Anterior cingulate cortex (tissue), 58 donors: Measurements from ENCODE around the gene HECW1.
"Not testable (repeated sequence)": the region's sequence is repeated elsewhere in the genome, so short reads cannot be mapped to it uniquely, and the experiment has no call there.

Experiments used
- DNase-seq, 58 donors: peaks; one replicate each; lab custom pipeline; 2025; lab: John Stamatoyannopoulos, UW

HECW1 gene

GRCh38 chr7:43484678-43485395 is 372.4 kb downstream of the HECW1 start:
- no peak for DNase-seq

DNA sequence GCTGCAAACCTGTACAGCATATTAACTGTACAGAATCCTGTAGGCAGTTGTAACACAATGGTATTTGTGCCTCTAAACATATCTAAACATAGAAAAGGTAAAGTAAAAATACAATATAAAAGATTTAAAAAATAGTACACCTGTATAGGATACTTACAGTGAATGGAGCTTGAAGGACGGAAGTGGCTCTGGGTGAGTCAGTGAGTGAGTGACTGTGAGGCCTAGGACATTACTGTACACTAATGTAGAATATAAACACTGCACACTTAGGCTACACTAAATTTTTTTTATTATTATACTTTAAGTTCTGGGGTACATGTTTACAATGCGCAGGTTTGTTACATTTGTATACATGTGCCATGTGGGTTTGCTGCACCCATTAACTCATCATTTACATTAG is 373.1 kb downstream of the HECW1 start:
- no peak for DNase-seq

GRCh38 chr7:43486008-43486407 is 373.6 kb downstream of the HECW1 start:
- not testable (repeated sequence) for DNase-seq

- DNase-seq, result no peak
Measured at GRCh38 chr7:43486634-43487033, 374.2 kb downstream of the HECW1 start.

DNA sequence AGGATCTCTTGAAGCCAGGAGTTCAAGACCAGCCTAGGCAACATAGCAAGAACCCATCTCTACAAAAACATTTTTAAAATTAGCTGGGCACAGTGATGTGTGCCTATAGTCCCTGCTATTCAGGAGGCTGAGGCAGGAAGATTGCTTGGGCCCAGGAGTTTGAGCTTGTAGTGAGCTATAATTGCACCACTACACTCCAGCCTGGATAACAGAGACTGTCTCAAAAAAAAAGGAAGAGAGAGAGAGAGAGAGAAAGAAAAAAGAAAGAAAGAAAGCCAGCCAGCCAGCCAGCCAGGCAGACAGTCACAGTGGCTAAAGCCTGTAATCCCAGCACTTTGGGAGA is 375.3 kb downstream of the HECW1 start:
- DNase-seq, result no peak

DNA sequence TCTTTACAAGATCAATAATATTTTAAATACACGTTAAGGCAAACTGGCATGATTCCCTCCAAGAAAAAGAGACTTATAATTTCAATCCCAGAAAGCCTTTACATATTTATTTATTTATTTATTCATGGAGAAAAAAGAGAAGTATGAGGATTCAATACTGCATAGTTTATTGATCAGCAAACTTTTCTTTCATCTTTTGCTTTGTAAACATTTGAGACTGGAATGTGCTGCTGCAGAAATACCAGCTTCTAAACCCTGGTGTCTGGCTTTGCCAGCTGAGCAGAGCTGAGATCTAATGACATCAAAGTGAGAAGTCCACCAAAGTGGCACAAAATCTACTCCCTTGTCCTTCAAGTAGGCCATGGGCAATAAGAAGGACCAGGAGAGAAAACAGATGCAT is 376.8 kb downstream of the HECW1 start:
- DNase-seq, result no peak

GRCh38 chr7:43490016-43490415 is 377.6 kb downstream of the HECW1 start:
- DNase-seq, result no peak

DNA sequence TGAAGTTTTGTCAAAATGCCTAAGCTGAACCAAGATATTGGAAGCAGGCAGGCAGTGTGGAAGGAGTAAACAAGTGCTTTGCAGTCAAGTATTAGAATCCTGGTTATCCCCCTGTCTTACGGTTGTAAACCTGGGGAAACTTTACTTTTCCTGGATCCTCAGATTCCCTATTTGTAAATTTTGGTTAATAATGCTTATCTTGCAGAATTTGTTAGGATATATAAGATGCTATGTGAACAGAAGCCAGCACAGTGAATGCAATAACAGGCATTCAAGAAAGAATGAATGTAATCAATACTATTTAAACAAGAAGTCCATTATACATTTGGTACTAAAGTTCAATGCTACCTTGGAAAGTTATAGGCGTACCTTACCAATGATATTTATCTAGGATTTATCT is 378.7 kb downstream of the HECW1 start:
- no peak for DNase-seq

DNA sequence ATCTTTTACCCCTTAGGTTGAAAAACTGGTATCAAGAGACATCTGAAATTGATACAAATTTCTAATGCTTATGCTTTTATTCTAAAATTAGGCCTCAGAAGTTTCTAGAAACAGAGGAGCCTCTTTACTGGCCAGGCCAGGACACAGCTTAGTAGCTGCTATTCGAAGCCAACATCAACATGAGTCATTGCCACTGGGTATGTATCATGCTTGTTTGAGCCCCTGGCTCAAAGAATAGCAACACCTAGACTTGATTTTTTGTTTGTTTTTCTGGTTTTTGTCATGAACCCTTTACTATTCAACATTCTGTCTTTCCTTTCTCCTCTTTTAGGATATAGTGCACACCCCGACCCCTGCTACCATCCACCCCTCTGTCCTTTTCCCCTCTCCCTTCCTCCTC is 379.5 kb downstream of the HECW1 start:
- DNase-seq, result no peak

- no peak for DNase-seq
Measured at GRCh38 chr7:43492896-43493295, 380.4 kb downstream of the HECW1 start.

DNA sequence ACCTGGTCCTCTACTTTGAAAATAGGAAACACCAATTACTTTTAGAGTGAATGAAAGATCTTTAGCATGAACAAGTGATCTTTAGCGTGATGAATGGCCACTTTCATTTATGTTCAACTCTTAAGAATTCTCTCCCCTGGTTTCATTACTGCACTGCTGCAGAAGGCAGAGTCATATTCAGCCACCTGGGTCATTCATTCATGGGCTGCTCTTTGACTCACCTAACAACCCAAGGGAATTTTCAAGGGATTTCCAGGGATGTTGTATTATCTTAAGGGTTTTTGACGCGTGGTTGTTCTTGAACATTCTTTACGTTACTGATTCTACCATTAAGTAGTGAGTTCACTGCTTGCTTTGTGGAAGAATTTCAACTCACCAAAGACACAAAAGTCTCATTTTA is 383.1 kb downstream of the HECW1 start:
- DNase-seq, result no peak

- no peak for DNase-seq
Measured at GRCh38 chr7:43496596-43496995, 384.1 kb downstream of the HECW1 start.

GRCh38 chr7:43501870-43502269 is 389.4 kb downstream of the HECW1 start:
- DNase-seq, result peak in 2 of 58 donors; percentile 8 to 17

GRCh38 chr7:43502941-43503340 is 390.5 kb downstream of the HECW1 start:
- no peak for DNase-seq

DNA sequence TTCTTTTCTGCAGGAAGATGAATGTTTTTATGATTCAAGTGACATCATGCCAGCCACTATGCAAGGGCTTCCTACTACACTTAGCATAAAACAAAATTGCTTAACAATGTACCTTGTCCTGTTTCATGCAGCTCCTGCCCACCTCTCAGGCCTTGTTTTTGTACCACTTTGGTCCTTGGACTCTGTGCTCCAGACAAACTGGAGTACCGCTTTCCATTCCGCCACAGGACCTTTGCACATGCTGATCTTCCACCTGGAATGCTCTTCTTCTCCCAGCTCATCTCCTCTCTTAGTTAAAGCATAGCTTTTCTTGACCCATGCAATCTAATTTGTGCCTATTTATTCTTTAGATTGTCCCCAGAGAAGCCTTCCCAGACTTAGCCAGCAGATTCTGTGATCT is 393.0 kb downstream of the HECW1 start:
- no peak for DNase-seq

DNA sequence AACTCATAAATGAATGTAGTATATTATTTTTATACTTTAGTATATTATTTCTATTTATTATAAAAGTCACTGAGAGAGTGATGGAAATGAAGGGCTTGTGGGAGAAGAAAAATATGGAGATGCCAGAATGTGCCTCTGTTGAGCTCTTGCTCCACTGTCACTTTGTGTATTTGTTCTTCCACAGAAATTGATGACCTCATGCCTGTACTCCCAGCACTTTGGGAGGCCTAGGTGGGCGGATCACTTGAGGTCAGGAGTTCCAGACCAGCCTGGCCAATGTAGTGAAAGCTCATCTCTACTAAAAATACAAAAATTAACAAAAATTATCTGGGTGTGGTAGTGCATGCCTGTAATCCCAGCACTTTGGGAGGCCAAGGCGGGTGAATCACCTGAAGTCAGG is 394.0 kb downstream of the HECW1 start:
- no peak for DNase-seq

GRCh38 chr7:43508461-43508860 is 396.0 kb downstream of the HECW1 start:
- no peak for DNase-seq

- no peak for DNase-seq
Measured at GRCh38 chr7:43509906-43510305, 397.5 kb downstream of the HECW1 start.

DNA sequence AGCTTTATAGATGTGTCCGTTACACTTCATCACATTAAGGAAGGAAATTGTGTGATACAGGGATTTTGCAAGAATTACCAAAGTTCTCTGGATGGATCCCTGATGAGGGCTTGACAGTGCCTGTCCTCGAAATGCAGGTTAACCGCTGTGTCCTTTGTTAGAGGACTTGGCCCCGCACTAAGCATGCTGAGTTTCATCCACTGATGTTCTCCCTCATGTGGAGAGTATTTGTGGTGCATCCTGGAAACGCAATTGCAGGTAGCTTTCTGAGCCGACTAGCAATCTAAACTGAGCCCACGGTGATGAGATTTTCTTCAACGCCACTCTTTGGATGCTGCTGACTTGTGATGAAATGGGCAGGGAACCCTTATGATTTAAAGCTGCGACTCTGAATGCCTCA is 398.6 kb downstream of the HECW1 start:
- no peak for DNase-seq

GRCh38 chr7:43511769-43512515 is 399.5 kb downstream of the HECW1 start:
- DNase-seq, result no peak

DNA sequence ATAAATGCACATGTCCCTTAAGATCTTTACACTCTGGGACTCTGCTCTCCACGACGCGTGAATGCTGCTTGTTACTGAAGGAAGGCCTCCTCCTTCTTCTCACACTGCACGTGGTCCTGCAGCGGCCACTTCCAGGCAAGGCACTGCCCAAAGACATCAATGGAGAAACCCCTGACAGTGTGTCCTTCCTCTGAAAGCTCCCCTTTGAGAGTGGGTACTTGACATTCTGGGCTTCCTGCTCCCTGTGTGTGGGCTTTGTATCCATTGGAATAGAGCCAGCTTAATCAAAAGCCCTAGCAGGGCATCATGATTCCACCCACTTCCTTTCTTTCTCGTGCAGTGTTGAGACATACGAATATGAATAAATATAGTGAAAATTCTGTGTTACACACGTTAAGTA is 400.8 kb downstream of the HECW1 start:
- peak in 42 of 58 donors; percentile 3 to 74 (median 29) for DNase-seq

DNA sequence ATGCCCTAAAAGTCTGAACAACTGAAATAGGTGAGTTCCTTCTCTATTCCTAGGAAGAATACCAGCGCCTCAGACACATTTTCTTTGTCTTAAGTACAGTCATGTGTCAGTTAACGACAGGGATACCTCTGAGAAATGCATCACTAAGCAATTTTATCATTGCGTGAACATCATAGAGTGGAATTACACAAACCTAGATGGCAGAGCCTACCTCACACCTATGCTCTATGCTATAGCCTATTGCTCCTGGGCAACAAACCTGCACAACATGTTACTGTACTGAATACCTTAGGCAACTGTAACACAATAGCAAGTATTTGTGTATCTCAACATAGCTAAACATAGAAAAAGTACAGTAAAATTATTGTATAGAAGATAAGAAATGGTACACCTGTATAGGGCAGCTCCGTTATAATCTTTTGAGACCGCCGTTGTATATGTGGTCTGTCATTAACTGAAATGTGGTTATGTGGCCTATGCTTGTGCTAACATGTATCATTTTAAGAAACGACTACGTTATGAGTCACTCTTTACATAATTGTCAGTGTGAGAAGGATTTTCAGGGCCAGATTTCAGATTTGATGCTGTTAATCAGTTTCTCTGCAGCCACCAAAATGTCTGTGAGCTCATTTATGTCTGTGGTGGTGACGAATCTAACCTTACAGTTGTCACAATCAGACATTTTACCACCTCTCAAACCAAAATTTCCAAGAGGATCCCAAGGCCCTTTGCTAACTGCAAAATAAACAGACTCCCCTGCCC is 404.3 kb downstream of the HECW1 start:
- DNase-seq, result no peak
